ENCODE data around the gene IFNL3.

GRCh38 chr19:39246951-39247669, 2.3 kb upstream of the IFNL3 start:
- TF ChIP-seq REST (IDR thresholded peaks at IDR 0.05; ENCODE audit: insufficient read depth in 1 of 2, low read depth in 2 of 2, low read length in 2 of 2) (no peak), TAF1 (IDR thresholded peaks at IDR 0.05; ENCODE audit: borderline replicate concordance, insufficient read depth, low read length) (no peak)

All from PFSK-1 (cell line).